Liver (tissue), 9 donors: ENCODE data around the gene TMPRSS11F. TPM values are rescaled to one million over a fixed set of nuclear protein-coding genes. Genes with fewer than 3 reads are reported as not detected.

Experiments
- DNase-seq: peaks from one replicate; pipeline ENCODE4 v3.0.0-alpha.2; 2017; ENCODE audit warnings: low spot score
- H3K27ac ChIP-seq, 2 donors: one replicate each; pipeline ENCODE4 v1.7.0; 2013; ENCODE audit warnings: inconsistent platforms in 2 of 2, low read length in 2 of 2, control low read depth in 1 of 2, low read depth in 1 of 2, mild to moderate bottlenecking in 1 of 2
- H3K27me3 ChIP-seq, 4 donors: one replicate each; pipeline versions ENCODE4 v1.6.1 to v1.7.0; 2013; ENCODE audit warnings: low read length in 3 of 4, inconsistent platforms in 1 of 4, mild to moderate bottlenecking in 1 of 4, moderate library complexity in 1 of 4; ENCODE audit not compliant: control insufficient read depth in 4 of 4, insufficient read depth in 4 of 4
- H3K36me3 ChIP-seq, 4 donors: one replicate each; pipeline versions ENCODE4 v1.6.1 to v1.7.0; 2013; ENCODE audit warnings: low read length in 3 of 4, mild to moderate bottlenecking in 3 of 4, low read depth in 1 of 4, moderate library complexity in 1 of 4; ENCODE audit not compliant: control insufficient read depth in 4 of 4, insufficient read depth in 3 of 4
- H3K4me1 ChIP-seq, 4 donors: one replicate each; pipeline versions ENCODE4 v1.6.1 to v1.7.0; 2013; ENCODE audit warnings: low read length in 3 of 4, mild to moderate bottlenecking in 3 of 4, moderate library complexity in 1 of 4; ENCODE audit not compliant: control insufficient read depth in 4 of 4, insufficient read depth in 4 of 4
- H3K4me3 ChIP-seq, 3 donors: one replicate each; pipeline versions ENCODE4 v1.6.1 to v1.7.0; 2013; ENCODE audit warnings: low read length in 3 of 3, control low read depth in 1 of 3, low read depth in 1 of 3, mild to moderate bottlenecking in 1 of 3
- H3K9ac ChIP-seq, 2 donors: one replicate each; pipeline ENCODE4 v1.7.0; 2013; ENCODE audit warnings: low read length in 2 of 2, mild to moderate bottlenecking in 2 of 2, moderate library complexity in 2 of 2, control low read depth in 1 of 2, low read depth in 1 of 2
- H3K9me3 ChIP-seq, 4 donors: one replicate each; pipeline versions ENCODE4 v1.6.1 to v1.7.0; 2013; ENCODE audit warnings: low read length in 3 of 4; ENCODE audit not compliant: control insufficient read depth in 4 of 4
- ATF3 ChIP-seq: IDR thresholded peaks from 2 replicates; pipeline ENCODE4 v1.6.1; 2016; ENCODE audit warnings: antibody characterized with exemption
- CTCF ChIP-seq: fragments of 150-350 bp; IDR thresholded peaks from 2 replicates; pipeline ENCODE4 v1.5.1; 2017; ENCODE audit warnings: improper control_type of control experiment, low read depth, low read length; ENCODE audit not compliant: missing input control
- EGR1 ChIP-seq, 2 donors: IDR thresholded peaks; 2 replicates each; pipeline ENCODE4 v1.6.1; 2016 to 2018; ENCODE audit warnings: antibody characterized with exemption in 2 of 2, low read depth in 2 of 2
- FOXA1 ChIP-seq: IDR thresholded peaks from 2 replicates; pipeline ENCODE4 v1.6.1; 2016; ENCODE audit warnings: antibody characterized with exemption
- FOXA2 ChIP-seq: IDR thresholded peaks from 2 replicates; pipeline ENCODE4 v1.6.1; 2016; ENCODE audit warnings: antibody characterized with exemption
- GABPA ChIP-seq, 2 donors: IDR thresholded peaks in 1 of 2; conservative IDR thresholded peaks in 1 of 2; 2 replicates each; pipeline ENCODE4 v1.6.1; 2016; ENCODE audit warnings: antibody characterized with exemption in 2 of 2, mild to moderate bottlenecking in 1 of 2, moderate library complexity in 1 of 2
- HNF4A ChIP-seq, 2 donors: conservative IDR thresholded peaks; 2 replicates each; pipeline ENCODE4 v1.6.1; 2016; ENCODE audit warnings: antibody characterized with exemption in 2 of 2, mild to moderate bottlenecking in 2 of 2
- HNF4G ChIP-seq: IDR thresholded peaks from 2 replicates; pipeline ENCODE4 v1.6.1; 2016; ENCODE audit warnings: antibody characterized with exemption
- JUND ChIP-seq, 2 donors: IDR thresholded peaks; 2 replicates each; pipeline ENCODE4 v1.6.1; 2016; ENCODE audit warnings: antibody characterized with exemption in 2 of 2
- NR2F2 ChIP-seq: IDR thresholded peaks from 2 replicates; pipeline ENCODE4 v1.6.1; 2016; ENCODE audit warnings: antibody characterized with exemption
- RAD21 ChIP-seq, 2 donors: IDR thresholded peaks; 2 replicates each; pipeline ENCODE4 v1.6.1; 2016; ENCODE audit warnings: antibody characterized with exemption in 2 of 2, mild to moderate bottlenecking in 2 of 2
- REST ChIP-seq: IDR thresholded peaks from 2 replicates; pipeline ENCODE4 v1.6.1; 2016; ENCODE audit warnings: antibody characterized with exemption, mild to moderate bottlenecking
- RXRA ChIP-seq, 2 donors: IDR thresholded peaks; 2 replicates each; pipeline ENCODE4 v1.6.1; 2017 to 2018; ENCODE audit warnings: antibody characterized with exemption in 2 of 2, mild to moderate bottlenecking in 1 of 2
- SP1 ChIP-seq: IDR thresholded peaks from 2 replicates; pipeline ENCODE4 v1.6.1; 2018; ENCODE audit warnings: antibody characterized with exemption, mild to moderate bottlenecking
- TAF1 ChIP-seq: conservative IDR thresholded peaks from 2 replicates; pipeline ENCODE4 v1.6.1; 2016; ENCODE audit warnings: antibody characterized with exemption, mild to moderate bottlenecking
- YY1 ChIP-seq: IDR thresholded peaks from 2 replicates; pipeline ENCODE4 v1.6.1; 2016; ENCODE audit warnings: antibody characterized with exemption, mild to moderate bottlenecking
- WGBS: extraction: QIAGEN DNeasy Blood & Tissue Kit; methylation state at CpG from one replicate; pipeline ENCODE4 v1.1.7; 2013; 5-methylcytosine and 5-hydroxymethylcytosine counted together
- polyA plus RNA-seq, 2 donors: library from polyadenylated mRNA; stranded (reverse) in 1 of 2; unstranded in 1 of 2; fragments of 200-250 nt in 1 of 2; fragments of >200 nt in 1 of 2; fragmentation: Nextera tagmentation in 1 of 2; extraction: Ambion mirVana in 1 of 2; gene quantifications; one replicate each; pipeline versions ENCODE4 v1.2.1 to v1.2.3, GENCODE V29; 2013 to 2015
- total RNA-seq, 2 donors: library from RNA; depleted of rRNA; stranded (reverse); fragments of >200 nt; gene quantifications; one replicate each; pipeline ENCODE4 v1.2.3, GENCODE V29; 2014
- TF ChIP-seq, protein P1 (sequence below): IDR thresholded peaks from 2 replicates; pipeline ENCODE4 v1.6.1; 2016; ENCODE audit warnings: antibody characterized with exemption
- TF ChIP-seq, protein P2 (sequence below): IDR thresholded peaks from 2 replicates; pipeline ENCODE4 v1.6.1; 2016; ENCODE audit warnings: antibody characterized with exemption
- donor health status: healthy.
- donor health status: healthy.
- donor health status: healthy.
- donor health status: healthy.
- donor health status: healthy.

TMPRSS11F gene
- total and polyA plus RNA-seq, 4 donors = not detected

- no peaks in the 10 kb centered on the region for H3K9me3 ChIP-seq
- H3K36me3 ChIP-seq = no peaks in the 10 kb centered on the region
- H3K27ac ChIP-seq = no peak overlapping the region
- TF ChIP-seq TAF1 (no peak), SP1 (no peak), RXRA (IDR thresholded peaks at IDR 0.05) (no peak), RAD21 (IDR thresholded peaks at IDR 0.05) (no peak), JUND (IDR thresholded peaks at IDR 0.05) (no peak), HNF4A (conservative IDR thresholded peaks at IDR 0.05) (no peak), YY1 (no peak), ATF3 (no peak), EGR1 (IDR thresholded peaks at IDR 0.05; ENCODE audit: low read depth in 2 of 2) (no peak), HNF4G (no peak), REST (no peak), NR2F2 (no peak), FOXA2 (no peak), CTCF (no peak), GABPA (IDR thresholded peaks at IDR 0.05 in 1 of 2, conservative IDR thresholded peaks at IDR 0.05 in 1 of 2) (no peak), FOXA1 (no peak)
- TF ChIP-seq, protein P1, sequence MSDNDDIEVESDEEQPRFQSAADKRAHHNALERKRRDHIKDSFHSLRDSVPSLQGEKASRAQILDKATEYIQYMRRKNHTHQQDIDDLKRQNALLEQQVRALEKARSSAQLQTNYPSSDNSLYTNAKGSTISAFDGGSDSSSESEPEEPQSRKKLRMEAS = no peak
- TF ChIP-seq, protein P2, sequence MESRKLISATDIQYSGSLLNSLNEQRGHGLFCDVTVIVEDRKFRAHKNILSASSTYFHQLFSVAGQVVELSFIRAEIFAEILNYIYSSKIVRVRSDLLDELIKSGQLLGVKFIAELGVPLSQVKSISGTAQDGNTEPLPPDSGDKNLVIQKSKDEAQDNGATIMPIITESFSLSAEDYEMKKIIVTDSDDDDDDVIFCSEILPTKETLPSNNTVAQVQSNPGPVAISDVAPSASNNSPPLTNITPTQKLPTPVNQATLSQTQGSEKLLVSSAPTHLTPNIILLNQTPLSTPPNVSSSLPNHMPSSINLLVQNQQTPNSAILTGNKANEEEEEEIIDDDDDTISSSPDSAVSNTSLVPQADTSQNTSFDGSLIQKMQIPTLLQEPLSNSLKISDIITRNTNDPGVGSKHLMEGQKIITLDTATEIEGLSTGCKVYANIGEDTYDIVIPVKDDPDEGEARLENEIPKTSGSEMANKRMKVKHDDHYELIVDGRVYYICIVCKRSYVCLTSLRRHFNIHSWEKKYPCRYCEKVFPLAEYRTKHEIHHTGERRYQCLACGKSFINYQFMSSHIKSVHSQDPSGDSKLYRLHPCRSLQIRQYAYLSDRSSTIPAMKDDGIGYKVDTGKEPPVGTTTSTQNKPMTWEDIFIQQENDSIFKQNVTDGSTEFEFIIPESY = no peak
- no peaks in the 10 kb centered on the region for H3K4me1 ChIP-seq
- H3K9ac ChIP-seq = no peak overlapping the region
- no peak for DNase-seq
- 63% methylated on average over 2 of the region's 2 CpGs for WGBS
- no peak overlapping the region for H3K4me3 ChIP-seq
- H3K27me3 ChIP-seq = no peaks in the 10 kb centered on the region
Observed at GRCh38 chr4:68021185-68021584, 108.5 kb downstream of the TMPRSS11F start.

DNA sequence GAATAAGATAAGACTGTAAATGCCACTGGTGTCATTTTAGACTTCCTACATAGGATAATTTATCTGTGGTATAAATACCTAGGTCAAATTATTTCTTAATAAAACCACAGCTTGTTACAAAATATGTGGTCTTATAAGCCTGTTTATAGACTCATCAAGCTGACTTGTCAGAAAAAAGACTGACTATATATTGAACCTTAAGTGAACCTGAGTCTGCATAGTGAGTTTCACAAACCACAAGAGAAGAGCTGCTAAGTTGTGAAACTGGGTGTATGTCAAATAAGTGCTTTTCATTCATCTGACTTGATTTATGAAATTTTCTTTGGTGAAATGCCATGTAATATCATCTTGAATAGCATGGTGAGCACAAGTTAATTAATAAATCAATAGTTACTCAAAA lies 118.0 kb downstream of the TMPRSS11F start:
- Histone ChIP-seq H3K4me1 (no peaks in the 10 kb centered on the region), H3K27ac (no peak overlapping the region), H3K4me3 (no peak overlapping the region), H3K36me3 (no peaks in the 10 kb centered on the region), H3K9me3 (peaks cover 0 to 2% (median 0%) of the 10 kb centered on the region in 4 donors), H3K9ac (no peak overlapping the region), H3K27me3 (no peaks in the 10 kb centered on the region)
- DNase-seq = no peak
- TF ChIP-seq, protein P2 = no peak
- TF ChIP-seq REST (no peak), HNF4G (no peak), FOXA2 (no peak), HNF4A (conservative IDR thresholded peaks at IDR 0.05) (no peak), YY1 (no peak), SP1 (no peak), FOXA1 (no peak), EGR1 (IDR thresholded peaks at IDR 0.05; ENCODE audit: low read depth in 2 of 2) (no peak)
- TF ChIP-seq, protein P1 = no peak
